ENCODE data around the gene OR1F1.
"Not testable (repeated sequence)": the region's sequence is repeated elsewhere in the genome, so short reads cannot be mapped to it uniquely, and the experiment has no call there.

OR1F1 gene

GRCh38 chr16:3187798-3188674 is at the start of gene OR1F1:
Gene OR1F1 (plus strand): TSS chr16:3188204.
- DNase-seq, result no peak

GRCh38 chr16:3138342-3138741 is 49.7 kb upstream of the OR1F1 start:
- DNase-seq, result peak; percentile 17

- DNase-seq, result peak; percentile 17
Observed at GRCh38 chr16:3138823-3139426, 49.1 kb upstream of the OR1F1 start.

GRCh38 chr16:3139561-3139960 is 48.4 kb upstream of the OR1F1 start:
- DNase-seq, result not testable (repeated sequence)

GRCh38 chr16:3140603-3141427 is 47.2 kb upstream of the OR1F1 start:
- DNase-seq, result peak; percentile 16

DNA sequence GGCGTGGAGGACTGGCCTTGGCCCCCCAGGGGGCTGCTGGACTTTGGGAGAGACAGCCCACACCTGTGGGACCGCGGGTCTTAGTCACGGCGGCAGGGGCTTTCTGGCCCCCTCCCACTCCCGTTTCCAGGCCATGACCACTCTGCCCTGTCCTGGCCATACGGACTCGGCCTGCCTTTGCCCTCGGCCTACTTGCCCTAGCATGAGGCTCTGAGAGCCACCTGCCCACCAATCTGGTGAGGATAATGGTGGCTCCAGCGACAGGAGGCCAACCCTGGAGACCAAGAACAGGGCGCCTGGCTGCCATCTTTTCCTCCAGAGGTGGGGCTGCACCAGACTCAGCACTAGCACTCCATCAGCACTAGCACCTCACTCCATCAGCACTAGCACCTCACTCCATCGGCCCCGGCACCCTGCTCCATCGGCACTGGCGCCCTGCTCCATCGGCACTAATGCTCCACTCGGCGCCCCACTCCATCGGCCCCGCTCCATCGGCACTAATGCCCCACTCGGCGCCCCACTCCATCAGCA is 46.2 kb upstream of the OR1F1 start:
- no peak for DNase-seq

DNA sequence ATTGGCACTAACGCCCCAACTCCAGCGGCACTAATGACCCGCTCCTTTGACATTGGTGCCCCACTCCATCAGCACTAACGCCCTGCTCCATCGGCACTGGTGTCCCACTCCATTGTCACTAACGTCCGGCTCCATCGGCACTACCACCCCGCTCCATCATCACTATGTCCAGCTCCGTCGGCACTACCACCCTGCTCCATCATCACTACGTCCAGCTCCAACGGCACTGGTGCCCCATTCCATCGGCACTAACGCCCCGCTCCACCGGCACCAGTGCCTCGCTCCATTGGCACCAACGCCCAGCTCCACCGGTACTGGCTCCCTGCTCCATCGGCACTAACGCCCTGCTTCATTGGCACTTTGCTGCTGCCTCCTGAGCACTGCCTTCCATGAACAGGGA is 45.7 kb upstream of the OR1F1 start:
- DNase-seq, result peak; percentile 16

DNA sequence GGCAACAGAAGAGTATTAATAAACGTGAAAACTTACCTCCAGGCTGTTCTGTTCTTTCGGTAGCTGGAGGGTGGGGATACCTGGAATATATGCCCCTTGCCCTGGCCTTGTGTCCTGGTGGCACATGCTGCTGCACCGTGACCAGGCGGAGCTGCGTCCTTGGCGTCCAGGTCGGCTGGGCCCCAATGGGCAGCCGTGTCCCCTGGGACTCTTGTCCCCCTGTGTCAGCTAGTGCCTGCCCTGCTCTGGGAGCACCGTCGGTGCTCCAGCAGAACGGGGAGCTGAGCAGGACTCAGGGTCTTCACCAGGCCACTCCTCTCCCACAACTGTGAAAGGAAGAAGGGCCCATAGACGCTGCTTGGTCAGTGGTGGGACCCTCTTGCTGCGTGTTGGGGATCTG is 45.2 kb upstream of the OR1F1 start:
- DNase-seq, result peak; percentile 16

- DNase-seq, result peak; percentile 15
Observed at GRCh38 chr16:3143189-3143588, 44.8 kb upstream of the OR1F1 start.

DNA sequence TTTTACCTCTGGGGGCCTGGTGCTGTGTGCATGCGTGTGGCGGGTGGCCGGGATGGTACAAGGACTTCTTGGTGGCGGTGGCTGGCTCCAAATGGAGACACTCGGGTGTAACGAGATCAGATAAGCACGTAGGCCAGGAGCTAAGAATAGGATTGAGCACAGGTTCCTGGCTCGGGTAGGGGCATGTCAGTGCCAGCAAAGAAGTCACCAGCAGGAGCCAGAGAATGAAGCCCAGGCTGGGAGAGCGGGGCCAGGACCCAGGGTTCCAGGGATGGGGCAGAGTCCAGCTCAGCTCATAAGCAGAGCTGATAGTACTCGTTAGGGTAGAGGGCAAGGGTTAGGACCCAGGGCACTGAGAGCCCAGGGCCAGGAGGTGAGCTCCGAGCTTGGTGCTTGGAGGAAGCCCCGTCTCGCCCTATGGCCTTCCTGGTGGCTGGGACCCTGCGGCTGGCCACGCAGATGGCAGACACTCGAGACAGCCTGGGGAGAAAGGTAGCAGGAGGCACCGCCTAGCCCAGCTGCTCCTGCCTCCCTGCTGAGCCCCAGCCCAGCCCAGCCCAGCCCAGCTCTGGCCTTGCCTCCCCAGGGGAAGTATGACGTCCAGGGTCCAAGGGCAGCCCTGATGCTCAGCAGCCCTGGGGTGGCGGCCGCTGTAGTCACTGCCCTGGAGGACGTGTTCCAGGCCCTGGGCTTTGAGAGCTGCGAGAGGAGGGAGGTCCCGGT is 44.2 kb upstream of the OR1F1 start:
- DNase-seq, result peak; percentile 45

GRCh38 chr16:3144321-3144983 is 43.6 kb upstream of the OR1F1 start:
- DNase-seq, result no peak

DNA sequence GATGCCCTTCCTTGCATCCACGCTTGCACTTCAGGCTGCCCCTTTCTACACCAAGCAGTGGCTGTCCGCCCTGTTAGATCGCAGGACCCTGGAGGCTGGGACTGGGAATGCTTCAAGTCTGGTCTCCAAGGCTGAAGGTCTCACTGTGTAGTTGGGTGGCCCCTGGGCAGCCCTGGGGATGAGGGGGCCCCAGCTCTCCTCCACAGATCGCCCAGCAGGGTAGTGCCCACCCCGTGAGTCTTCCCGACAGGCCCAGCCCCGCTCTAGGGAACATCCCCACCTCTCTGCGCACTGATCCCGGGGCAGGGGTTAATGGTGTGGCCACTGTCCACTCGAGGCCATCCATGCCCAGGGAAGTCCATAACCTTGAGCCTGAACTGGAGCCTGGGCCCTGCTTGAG is 42.9 kb upstream of the OR1F1 start:
- no peak for DNase-seq

DNA sequence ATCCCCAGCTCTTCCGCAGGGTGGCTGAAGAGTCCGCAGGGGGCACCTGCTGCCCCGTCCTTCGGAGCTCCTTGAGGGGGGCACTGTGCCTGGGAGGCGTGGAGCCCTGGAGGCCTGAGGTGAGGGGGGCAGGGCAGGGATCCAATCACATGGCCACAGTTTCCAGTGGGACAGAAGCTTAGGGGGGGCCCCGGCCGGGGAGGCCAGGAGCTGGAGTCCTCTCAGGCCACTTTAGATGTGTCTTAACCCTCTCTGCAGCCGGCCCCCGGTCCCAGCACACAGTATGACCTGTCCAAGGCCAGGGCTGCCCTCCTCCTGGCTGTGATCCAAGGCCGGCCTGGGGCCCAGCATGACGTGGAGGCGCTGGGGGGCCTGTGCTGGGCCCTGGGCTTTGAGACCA is 42.3 kb upstream of the OR1F1 start:
- DNase-seq, result no peak

GRCh38 chr16:3147046-3147756 is 40.8 kb upstream of the OR1F1 start:
- no peak for DNase-seq

GRCh38 chr16:3147757-3148104 is 40.3 kb upstream of the OR1F1 start:
- no peak for DNase-seq

GRCh38 chr16:3148256-3149192 is 39.5 kb upstream of the OR1F1 start:
- DNase-seq, result no peak

GRCh38 chr16:3149193-3149530 is 38.8 kb upstream of the OR1F1 start:
- DNase-seq, result no peak

DNA sequence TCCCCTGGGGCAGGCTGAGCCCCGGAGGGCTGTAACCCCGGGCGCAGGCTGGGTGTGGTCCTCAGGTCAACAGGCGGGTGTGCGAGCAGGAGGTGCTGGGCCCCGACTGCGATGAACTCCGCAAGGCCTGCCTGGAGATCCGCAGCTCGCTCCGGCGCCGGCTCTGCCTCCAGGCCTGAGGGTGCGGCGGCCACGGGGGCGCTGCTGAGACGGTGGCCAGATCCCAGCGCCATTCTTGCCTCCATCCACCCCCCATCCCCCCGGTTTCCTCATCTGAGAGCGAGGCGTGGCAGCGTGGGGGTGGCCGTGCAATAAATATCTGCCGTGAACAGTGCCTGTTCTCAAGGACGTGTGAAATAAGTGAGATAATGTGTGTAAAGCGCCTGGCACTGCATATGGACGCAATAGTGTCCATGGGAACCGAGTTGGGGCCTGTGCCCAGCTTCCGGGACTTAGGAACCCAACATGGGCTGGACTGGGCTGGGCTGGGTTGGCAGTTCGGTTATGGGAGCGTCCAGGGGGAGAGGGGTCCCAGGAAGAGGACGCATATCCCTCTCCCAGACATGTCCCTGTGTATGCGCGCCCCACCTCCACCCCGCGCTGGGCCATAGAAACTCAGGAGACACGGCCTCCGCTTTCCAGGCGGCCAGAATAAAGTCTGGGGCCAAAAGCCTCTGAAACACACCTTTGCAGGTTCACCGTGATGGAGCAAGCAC is 38.2 kb upstream of the OR1F1 start:
- DNase-seq, result peak; percentile 78

DNA sequence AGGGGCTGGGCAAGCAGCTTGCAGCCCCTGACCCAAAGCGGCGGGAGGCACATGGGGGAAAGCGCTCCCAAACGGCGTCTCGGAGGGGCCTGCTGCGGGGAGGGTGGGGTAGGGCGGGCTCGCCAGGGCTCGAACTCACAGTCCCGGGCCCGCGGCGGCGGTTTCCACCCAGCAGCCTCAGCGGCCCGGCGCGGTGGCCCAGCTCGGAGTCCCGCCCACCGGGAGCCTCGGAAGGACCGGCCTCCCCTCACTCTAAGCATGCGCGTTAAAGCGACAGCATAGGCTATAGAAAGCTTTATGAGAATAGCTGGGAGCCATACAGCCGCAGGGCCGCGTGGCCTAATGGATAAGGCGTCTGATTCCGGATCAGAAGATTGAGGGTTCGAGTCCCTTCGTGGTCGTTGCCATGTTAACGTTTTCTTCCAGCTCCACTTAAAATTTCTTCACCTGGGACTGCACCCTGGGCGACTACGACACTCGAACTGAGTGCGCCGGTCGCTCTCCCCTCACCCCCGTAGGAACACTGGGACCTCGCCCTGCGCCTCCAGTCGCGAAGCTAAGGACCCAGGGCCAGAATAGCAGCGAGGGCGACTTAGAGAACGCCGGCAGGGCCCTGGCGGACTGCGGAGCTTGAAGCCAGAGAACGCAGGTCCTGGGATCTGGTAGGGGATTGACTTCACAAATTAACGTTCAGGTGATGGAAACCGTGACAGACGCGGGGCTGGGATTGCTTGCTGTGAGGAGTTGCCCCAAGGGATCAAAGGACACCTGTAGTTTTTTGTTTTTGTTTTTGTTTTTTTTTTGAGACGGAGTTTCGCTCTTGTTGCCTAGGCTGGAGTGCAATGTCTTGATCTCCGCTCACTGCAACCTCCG is 37.4 kb upstream of the OR1F1 start:
- DNase-seq, result peak; percentile 98
